ENCODE results near the gene DOCK6. TPM values are rescaled to one million over a fixed set of nuclear protein-coding genes. Genes with fewer than 3 reads are reported as not detected.

Gene DOCK6
- polyA plus RNA-seq, 1 donor (not counting 4 experiments of a cell fraction or from before 2014, with no cell fraction given) = 9.1 TPM

DNA sequence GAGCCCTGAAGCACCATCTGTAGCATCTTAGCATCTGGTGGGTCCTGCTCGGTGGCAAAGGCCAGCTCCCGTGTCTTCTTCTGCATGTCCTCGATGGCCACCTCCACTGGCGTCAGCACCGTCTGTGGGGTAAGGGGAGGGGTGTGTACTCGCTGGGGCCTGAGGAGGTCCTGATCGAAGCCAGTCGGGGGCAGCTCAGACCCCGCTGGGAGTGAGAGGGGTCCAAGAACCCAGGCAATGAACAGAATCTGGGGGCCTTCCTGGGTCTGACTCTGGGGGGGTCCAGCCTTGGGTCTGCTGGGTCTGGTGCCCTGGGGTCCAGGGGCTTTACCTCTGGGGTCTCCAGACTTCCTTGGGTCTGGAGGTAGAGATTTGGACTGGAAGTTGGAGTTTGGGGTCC is 61.4 kb downstream of the DOCK6 start:
- FAIRE-seq = no peak
- no peaks in the 10 kb centered on the region for H3K9me1 ChIP-seq (ENCODE audit: control insufficient read depth, extremely low read depth, insufficient read depth, low read length)

DNA sequence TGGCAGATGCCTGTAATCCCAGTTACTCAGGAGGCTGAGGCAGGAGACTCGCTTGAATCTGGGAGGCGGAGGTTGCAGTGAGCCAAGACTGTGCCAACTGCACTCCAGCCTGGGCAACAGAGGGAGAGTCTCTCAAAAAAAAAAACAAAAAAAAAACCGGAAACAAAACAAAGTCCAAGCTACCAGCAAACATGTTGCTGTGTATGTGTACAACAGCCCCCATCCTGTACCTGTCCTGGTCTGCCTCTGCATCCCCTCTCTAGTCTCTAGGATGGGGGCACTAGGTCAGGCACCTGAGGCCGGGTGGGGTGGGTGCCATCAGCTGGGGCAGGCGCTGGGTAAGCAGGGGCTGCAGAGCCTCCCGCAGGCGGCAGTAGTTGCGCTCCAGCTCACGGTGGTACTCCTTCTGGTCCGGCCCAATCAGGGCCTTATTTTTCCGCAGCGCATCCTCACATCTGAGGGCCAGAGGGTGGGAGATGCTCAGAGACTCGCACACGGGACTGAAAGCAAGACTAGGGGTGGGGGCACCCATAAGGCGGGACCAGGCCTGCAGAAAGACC is 62.2 kb downstream of the DOCK6 start:
- H3K27me3 ChIP-seq (ENCODE audit: control insufficient read depth, extremely low read depth, insufficient read depth, low read length) = no peaks in the 10 kb centered on the region
- H3K27ac ChIP-seq (ENCODE audit: control insufficient read depth, insufficient read depth, low read length) = no peak overlapping the region
- no peaks in the 10 kb centered on the region for H3K4me1 ChIP-seq (ENCODE audit: control insufficient read depth, extremely low read depth, insufficient read depth, low read length)
- H3K36me3 ChIP-seq (ENCODE audit: control insufficient read depth in 2 of 2, extremely low read depth in 1 of 2, insufficient read depth in 2 of 2, low read length in 2 of 2) = peaks cover 3 to 9% of the 10 kb centered on the region in 2 experiments
- no peak for TF ChIP-seq EZH2 (IDR thresholded peaks at IDR 0.05; ENCODE audit: low read length)
- TF ChIP-seq, protein P1, sequence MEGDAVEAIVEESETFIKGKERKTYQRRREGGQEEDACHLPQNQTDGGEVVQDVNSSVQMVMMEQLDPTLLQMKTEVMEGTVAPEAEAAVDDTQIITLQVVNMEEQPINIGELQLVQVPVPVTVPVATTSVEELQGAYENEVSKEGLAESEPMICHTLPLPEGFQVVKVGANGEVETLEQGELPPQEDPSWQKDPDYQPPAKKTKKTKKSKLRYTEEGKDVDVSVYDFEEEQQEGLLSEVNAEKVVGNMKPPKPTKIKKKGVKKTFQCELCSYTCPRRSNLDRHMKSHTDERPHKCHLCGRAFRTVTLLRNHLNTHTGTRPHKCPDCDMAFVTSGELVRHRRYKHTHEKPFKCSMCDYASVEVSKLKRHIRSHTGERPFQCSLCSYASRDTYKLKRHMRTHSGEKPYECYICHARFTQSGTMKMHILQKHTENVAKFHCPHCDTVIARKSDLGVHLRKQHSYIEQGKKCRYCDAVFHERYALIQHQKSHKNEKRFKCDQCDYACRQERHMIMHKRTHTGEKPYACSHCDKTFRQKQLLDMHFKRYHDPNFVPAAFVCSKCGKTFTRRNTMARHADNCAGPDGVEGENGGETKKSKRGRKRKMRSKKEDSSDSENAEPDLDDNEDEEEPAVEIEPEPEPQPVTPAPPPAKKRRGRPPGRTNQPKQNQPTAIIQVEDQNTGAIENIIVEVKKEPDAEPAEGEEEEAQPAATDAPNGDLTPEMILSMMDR (optimal IDR thresholded peaks at IDR 0.05 in 1 of 3, IDR thresholded peaks at IDR 0.05 in 1 of 3, conservative IDR thresholded peaks at IDR 0.05 in 1 of 3; ENCODE audit: extremely low read depth in 1 of 3, insufficient read depth in 2 of 3, low read length in 3 of 3) = no peak
- no peak overlapping the region for H3K9ac ChIP-seq (ENCODE audit: control insufficient read depth, extremely low read depth, insufficient read depth, low read length)
- DNase-seq (ENCODE audit: low read depth, low spot score) (no peak), FAIRE-seq (no peak)
- H3K9me3 ChIP-seq (ENCODE audit: control insufficient read depth, low read depth, low read length) = no peaks in the 10 kb centered on the region
- dilution Hi-C loops (cut with MboI; ENCODE audit: extremely low pct_ligation_motif_present, low sequenced_read_pairs) = no loop called here
- no peak overlapping the region for H3K4me2 ChIP-seq (ENCODE audit: control insufficient read depth, extremely low read depth, insufficient read depth, low read depth, low read length)
- no peak overlapping the region for H2AFZ ChIP-seq (ENCODE audit: control insufficient read depth, low read length)
- H3K4me3 ChIP-seq (ENCODE audit: control insufficient read depth in 2 of 3, extremely low read depth in 1 of 3, insufficient read depth in 2 of 3, low read depth in 1 of 3, low read length in 3 of 3) = no peak overlapping the region
- no peaks in the 10 kb centered on the region for H3K9me1 ChIP-seq (ENCODE audit: control insufficient read depth, extremely low read depth, insufficient read depth, low read length)
- no peaks in the 10 kb centered on the region for H3K79me2 ChIP-seq (ENCODE audit: control insufficient read depth, insufficient read depth, low read length)
- no peaks in the 10 kb centered on the region for H4K20me1 ChIP-seq (ENCODE audit: control insufficient read depth, extremely low read depth, insufficient read depth, low read length)

More for the DNA sequence above, 61.4 kb downstream of the DOCK6 start:
- H4K20me1 ChIP-seq (ENCODE audit: control insufficient read depth, extremely low read depth, insufficient read depth, low read length) = no peaks in the 10 kb centered on the region
- no peak overlapping the region for H3K27ac ChIP-seq (ENCODE audit: control insufficient read depth, insufficient read depth, low read length)
- DNase-seq (ENCODE audit: low read depth, low spot score) = no peak
- no peaks in the 10 kb centered on the region for H3K4me1 ChIP-seq (ENCODE audit: control insufficient read depth, extremely low read depth, insufficient read depth, low read length)
- dilution Hi-C loops (cut with MboI; ENCODE audit: extremely low pct_ligation_motif_present, low sequenced_read_pairs) = no loop called here
- no peaks in the 10 kb centered on the region for H3K79me2 ChIP-seq (ENCODE audit: control insufficient read depth, insufficient read depth, low read length)
- H3K36me3 ChIP-seq (ENCODE audit: control insufficient read depth in 2 of 2, extremely low read depth in 1 of 2, insufficient read depth in 2 of 2, low read length in 2 of 2) = peaks cover 3 to 10% of the 10 kb centered on the region in 2 experiments
- no peak overlapping the region for H3K4me2 ChIP-seq (ENCODE audit: control insufficient read depth, extremely low read depth, insufficient read depth, low read depth, low read length)
- H2AFZ ChIP-seq (ENCODE audit: control insufficient read depth, low read length) = no peak overlapping the region
- no peaks in the 10 kb centered on the region for H3K27me3 ChIP-seq (ENCODE audit: control insufficient read depth, extremely low read depth, insufficient read depth, low read length)
- TF ChIP-seq, protein P1 (optimal IDR thresholded peaks at IDR 0.05 in 1 of 3, IDR thresholded peaks at IDR 0.05 in 1 of 3, conservative IDR thresholded peaks at IDR 0.05 in 1 of 3; ENCODE audit: extremely low read depth in 1 of 3, insufficient read depth in 2 of 3, low read length in 3 of 3) = no peak
- TF ChIP-seq EZH2 (IDR thresholded peaks at IDR 0.05; ENCODE audit: low read length) = no peak
- no peaks in the 10 kb centered on the region for H3K9me3 ChIP-seq (ENCODE audit: control insufficient read depth, low read depth, low read length)
- H3K4me3 ChIP-seq (ENCODE audit: control insufficient read depth in 2 of 3, extremely low read depth in 1 of 3, insufficient read depth in 2 of 3, low read depth in 1 of 3, low read length in 3 of 3) = no peak overlapping the region
- no peak overlapping the region for H3K9ac ChIP-seq (ENCODE audit: control insufficient read depth, extremely low read depth, insufficient read depth, low read length)

Data from keratinocyte (primary cell).